RWPE1 (cell line): ENCODE results near the gene RPL39L.

Experiments
- CTCF ChIA-PET: fragments of 350-600 bp; sonication (Branson Sonifier 250); formaldehyde crosslinking; extraction: SDS; loops from one replicate; lab custom pipeline; 2021; lab: Yijun Ruan, JAX
- POLR2A ChIA-PET: fragments of 400-600 bp; formaldehyde crosslinking; extraction: SDS; loops from one replicate; lab custom pipeline; 2020; ENCODE audit warnings: antibody characterized with exemption; ENCODE audit not compliant: low non-redundant PET; lab: Yijun Ruan, JAX
- DNase-seq: peaks from one replicate; pipeline ENCODE4 v3.0.0; 2012; ENCODE audit warnings: low spot score
- H3K27ac ChIP-seq: fragments of 450-650 bp; 2 replicates; pipeline ENCODE4 v1.5.1; 2017
- TF ChIP-seq, protein P1 (sequence below): fragments of 450-650 bp; conservative IDR thresholded peaks from 2 replicates; pipeline ENCODE4 v1.5.1; 2017; ENCODE audit warnings: low read depth, mild to moderate bottlenecking

The RPL39L gene

GRCh38 chr3:187074846-187075245 is 64.5 kb downstream of the RPL39L start:
- POLR2A ChIA-PET, result no interaction called here
- H3K27ac ChIP-seq, result no peak overlapping the region
- TF ChIP-seq, protein P1, sequence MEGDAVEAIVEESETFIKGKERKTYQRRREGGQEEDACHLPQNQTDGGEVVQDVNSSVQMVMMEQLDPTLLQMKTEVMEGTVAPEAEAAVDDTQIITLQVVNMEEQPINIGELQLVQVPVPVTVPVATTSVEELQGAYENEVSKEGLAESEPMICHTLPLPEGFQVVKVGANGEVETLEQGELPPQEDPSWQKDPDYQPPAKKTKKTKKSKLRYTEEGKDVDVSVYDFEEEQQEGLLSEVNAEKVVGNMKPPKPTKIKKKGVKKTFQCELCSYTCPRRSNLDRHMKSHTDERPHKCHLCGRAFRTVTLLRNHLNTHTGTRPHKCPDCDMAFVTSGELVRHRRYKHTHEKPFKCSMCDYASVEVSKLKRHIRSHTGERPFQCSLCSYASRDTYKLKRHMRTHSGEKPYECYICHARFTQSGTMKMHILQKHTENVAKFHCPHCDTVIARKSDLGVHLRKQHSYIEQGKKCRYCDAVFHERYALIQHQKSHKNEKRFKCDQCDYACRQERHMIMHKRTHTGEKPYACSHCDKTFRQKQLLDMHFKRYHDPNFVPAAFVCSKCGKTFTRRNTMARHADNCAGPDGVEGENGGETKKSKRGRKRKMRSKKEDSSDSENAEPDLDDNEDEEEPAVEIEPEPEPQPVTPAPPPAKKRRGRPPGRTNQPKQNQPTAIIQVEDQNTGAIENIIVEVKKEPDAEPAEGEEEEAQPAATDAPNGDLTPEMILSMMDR, result no peak
- no peak for DNase-seq
- CTCF ChIA-PET, result interaction anchor here (0.6 kb wide), 1 partner anchor 260 kb away, joined by 4 read pairs; no protein-coding TSS in a partner anchor

GRCh38 chr3:187073581-187074098 is 65.7 kb downstream of the RPL39L start:
- no peak for DNase-seq
- ChIA-PET CTCF (no interaction called here), POLR2A (no interaction called here)
- TF ChIP-seq, protein P1, result no peak
- H3K27ac ChIP-seq, result no peak overlapping the region

DNA sequence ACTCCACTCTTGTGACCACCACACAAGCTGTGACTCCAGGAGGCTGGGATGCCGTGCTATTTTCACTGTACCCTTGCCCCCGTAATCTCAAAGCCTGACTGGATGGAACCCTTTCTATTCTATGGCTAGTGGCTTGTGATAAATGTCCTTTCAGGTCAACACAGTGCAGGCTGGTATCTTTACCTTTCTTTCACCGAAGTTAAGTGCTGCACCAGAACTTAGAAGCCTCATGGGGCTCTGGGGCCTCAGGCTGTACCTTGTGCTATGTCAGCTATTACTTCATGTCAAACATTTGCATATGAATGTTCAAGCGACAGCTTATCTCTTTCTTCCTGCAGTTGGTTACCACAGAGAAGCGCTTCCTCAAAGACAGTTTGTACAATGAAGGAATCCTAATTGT is 66.8 kb downstream of the RPL39L start:
- POLR2A ChIA-PET, result no interaction called here
- no peak for DNase-seq
- CTCF ChIA-PET, result interaction anchor here (0.6 kb wide), 1 partner anchor 93 kb away, joined by 6 read pairs; no protein-coding TSS in a partner anchor
- no peak overlapping the region for H3K27ac ChIP-seq
- TF ChIP-seq, protein P1, result no peak

DNA sequence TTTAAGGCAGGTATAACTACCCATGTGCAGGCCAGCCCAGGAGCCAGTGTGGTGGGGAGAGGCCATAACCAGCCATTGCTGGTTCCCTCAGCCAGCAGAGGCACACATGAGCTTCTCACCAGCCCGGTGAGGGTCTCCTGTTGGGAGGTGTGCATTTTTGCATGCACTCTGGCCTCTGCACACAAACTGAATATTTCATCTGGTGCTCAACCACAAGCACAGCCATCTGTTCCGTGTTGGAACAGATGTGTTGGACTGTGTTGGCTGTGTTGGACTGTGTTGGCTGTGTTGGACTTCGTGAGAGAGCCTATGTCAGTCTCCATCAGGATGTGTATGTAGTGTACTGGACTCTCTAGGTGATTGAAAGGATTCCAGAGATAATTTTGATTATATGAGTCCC is 67.2 kb downstream of the RPL39L start:
- no peak overlapping the region for H3K27ac ChIP-seq
- no peak for DNase-seq
- ChIA-PET CTCF (interaction anchor here (0.6 kb wide), 1 partner anchor 93 kb away, joined by 6 read pairs; no protein-coding TSS in a partner anchor), POLR2A (no interaction called here)
- TF ChIP-seq, protein P1, result no peak
